ENCODE data around the gene ZSCAN1.

Gene ZSCAN1

GRCh38 chr19:58044391-58044790 lies 10.6 kb downstream of the ZSCAN1 start:
- no peak overlapping the region for H3K27ac ChIP-seq
- in situ Hi-C loops (cut with HindIII; ENCODE audit: low pct_ligation_motif_present, low sequenced_read_pairs), result no loop called here
- DNase-seq, result no peak
- no peaks in the 10 kb centered on the region for H3K27me3 ChIP-seq (replicated peaks)
- H3K4me3 ChIP-seq (ENCODE audit: low read depth, low read length), result no peak overlapping the region
- H3K36me3 ChIP-seq (replicated peaks), result no peaks in the 10 kb centered on the region
- TF ChIP-seq CTCF (IDR thresholded peaks at IDR 0.05; ENCODE audit: low read depth, low read length, missing control alignments), result no peak

DNA sequence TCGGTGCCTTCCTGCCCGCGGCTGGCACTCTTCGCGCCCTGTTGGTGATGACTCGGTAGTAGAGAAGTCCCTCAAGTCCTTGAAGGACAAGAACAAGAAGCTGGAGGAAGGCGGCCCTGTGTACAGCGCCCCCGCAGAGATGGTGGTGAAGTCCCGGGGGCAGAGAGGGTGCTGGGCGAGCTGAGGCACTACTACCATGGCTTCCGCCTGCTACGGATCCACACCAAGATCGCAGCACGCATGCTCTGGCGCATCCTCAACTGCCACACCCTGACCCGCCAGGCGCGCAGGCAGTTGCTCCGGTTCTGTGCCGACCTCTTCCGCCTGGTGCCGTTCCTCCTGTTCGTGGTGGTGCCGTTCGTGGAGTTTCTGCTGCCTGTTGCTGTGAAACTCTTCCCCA lies 11.1 kb downstream of the ZSCAN1 start:
- in situ Hi-C loops (cut with HindIII; ENCODE audit: low pct_ligation_motif_present, low sequenced_read_pairs), result no loop called here
- H3K27me3 ChIP-seq (replicated peaks), result no peaks in the 10 kb centered on the region
- H3K27ac ChIP-seq, result no peak overlapping the region
- TF ChIP-seq CTCF (IDR thresholded peaks at IDR 0.05; ENCODE audit: low read depth, low read length, missing control alignments), result no peak
- no peak overlapping the region for H3K4me3 ChIP-seq (ENCODE audit: low read depth, low read length)
- DNase-seq, result no peak
- H3K36me3 ChIP-seq (replicated peaks), result no peaks in the 10 kb centered on the region

GRCh38 chr19:58045411-58046050 lies 11.7 kb downstream of the ZSCAN1 start:
- TF ChIP-seq CTCF (IDR thresholded peaks at IDR 0.05; ENCODE audit: low read depth, low read length, missing control alignments), result no peak
- in situ Hi-C loops (cut with HindIII; ENCODE audit: low pct_ligation_motif_present, low sequenced_read_pairs), result no loop called here
- Histone ChIP-seq H3K27ac (no peak overlapping the region), H3K27me3 (replicated peaks) (no peaks in the 10 kb centered on the region), H3K4me3 (ENCODE audit: low read depth, low read length) (no peak overlapping the region), H3K36me3 (replicated peaks) (no peaks in the 10 kb centered on the region)
- DNase-seq, result no peak

- Histone ChIP-seq H3K27ac (no peak overlapping the region), H3K36me3 (replicated peaks) (no peaks in the 10 kb centered on the region), H3K4me3 (ENCODE audit: low read depth, low read length) (no peak overlapping the region), H3K27me3 (replicated peaks) (no peaks in the 10 kb centered on the region)
- no peak for DNase-seq
- in situ Hi-C loops (cut with HindIII; ENCODE audit: low pct_ligation_motif_present, low sequenced_read_pairs), result no loop called here
- TF ChIP-seq CTCF (IDR thresholded peaks at IDR 0.05; ENCODE audit: low read depth, low read length, missing control alignments), result no peak
Observed at GRCh38 chr19:58046856-58047255, 13.0 kb downstream of the ZSCAN1 start.

GRCh38 chr19:58047672-58048071 lies 13.8 kb downstream of the ZSCAN1 start:
- in situ Hi-C loops (cut with HindIII; ENCODE audit: low pct_ligation_motif_present, low sequenced_read_pairs), result no loop called here
- TF ChIP-seq CTCF (IDR thresholded peaks at IDR 0.05; ENCODE audit: low read depth, low read length, missing control alignments), result no peak
- Histone ChIP-seq H3K36me3 (replicated peaks) (no peaks in the 10 kb centered on the region), H3K27me3 (replicated peaks) (no peaks in the 10 kb centered on the region), H3K27ac (no peak overlapping the region), H3K4me3 (ENCODE audit: low read depth, low read length) (no peak overlapping the region)
- no peak for DNase-seq

- Histone ChIP-seq H3K4me3 (ENCODE audit: low read depth, low read length) (no peak overlapping the region), H3K27ac (no peak overlapping the region), H3K27me3 (replicated peaks) (no peaks in the 10 kb centered on the region), H3K36me3 (replicated peaks) (no peaks in the 10 kb centered on the region)
- TF ChIP-seq CTCF (IDR thresholded peaks at IDR 0.05; ENCODE audit: low read depth, low read length, missing control alignments), result no peak
- in situ Hi-C loops (cut with HindIII; ENCODE audit: low pct_ligation_motif_present, low sequenced_read_pairs), result no loop called here
- no peak for DNase-seq
Observed at GRCh38 chr19:58052256-58052655, 18.4 kb downstream of the ZSCAN1 start.
